Glutamatergic neuron (in vitro differentiated cells): ENCODE data around the gene SIMC1. TPM values are rescaled to one million over a fixed set of nuclear protein-coding genes. Genes with fewer than 3 reads are reported as not detected.

ENCODE experiments used
- DNase-seq: peaks from one replicate; pipeline ENCODE4 v3.0.0; 2022
- H3K27ac Mint-ChIP-seq: one replicate; pipeline ENCODE4 v1.8.0; 2020; ENCODE audit warnings: mild to moderate bottlenecking, mixed read lengths, inconsistent platforms; ENCODE audit not compliant: unreplicated experiment
- H3K27me3 Mint-ChIP-seq: one replicate; pipeline ENCODE4 v1.8.0; 2020; ENCODE audit warnings: mild to moderate bottlenecking, moderate library complexity, mixed read lengths, inconsistent platforms; ENCODE audit not compliant: unreplicated experiment
- H3K36me3 Mint-ChIP-seq: one replicate; pipeline ENCODE4 v1.8.0; 2020; ENCODE audit warnings: mild to moderate bottlenecking, mixed read lengths, inconsistent platforms; ENCODE audit not compliant: unreplicated experiment
- H3K4me1 Mint-ChIP-seq: one replicate; pipeline ENCODE4 v1.8.0; 2020; ENCODE audit warnings: mild to moderate bottlenecking, low read depth, mixed read lengths, inconsistent platforms; ENCODE audit not compliant: unreplicated experiment
- H3K4me3 Mint-ChIP-seq: one replicate; pipeline ENCODE4 v1.8.0; 2020; ENCODE audit warnings: mild to moderate bottlenecking, mixed read lengths, inconsistent platforms; ENCODE audit not compliant: unreplicated experiment
- H3K9me3 Mint-ChIP-seq: one replicate; pipeline ENCODE4 v1.8.0; 2020; ENCODE audit warnings: mild to moderate bottlenecking, moderate library complexity, mixed read lengths, inconsistent platforms; ENCODE audit not compliant: unreplicated experiment
- CTCF ChIP-seq: fragments of 200-600 bp; sonication (generic); IDR thresholded peaks from one replicate; pipeline ENCODE4 v1.5.0; 2021; ENCODE audit not compliant: partially characterized antibody, unreplicated experiment
- microRNA-seq: library from miRNA; unstranded; fragments of <30 nt; microRNA quantifications from one replicate; pipeline ENCODE4, GENCODE V29; 2020; ENCODE audit not compliant: unreplicated experiment
- total RNA-seq: library from RNA; stranded (reverse); fragmentation: NEBNext Ultra II Directional; extraction: Animal tissue kit (Norgen Biotek cat#: 25700); gene quantifications from one replicate; pipeline ENCODE4 v1.2.1, GENCODE V29; 2021; ENCODE audit not compliant: unreplicated experiment

Gene SIMC1
- total RNA-seq, 1 donor from 2014 or later: 35.2 TPM

- TF ChIP-seq CTCF: no peak
- Mint-ChIP-seq H3K4me3 (no peak overlapping the region), H3K36me3 (no peaks in the 10 kb centered on the region), H3K4me1 (peaks cover 17% of the 10 kb centered on the region), H3K9me3 (peaks cover 2% of the 10 kb centered on the region), H3K27ac (no peak overlapping the region), H3K27me3 (peaks cover 5% of the 10 kb centered on the region)
- no peak for DNase-seq
Measured at GRCh38 chr5:176394881-176395675, 156.9 kb downstream of the SIMC1 start.

Small RNA genes within 50 kb of the gene (microRNA-seq; reads per million reads assigned to microRNA genes)
- 4.3 reads per million, percentile 29 among the genes with 10 or more reads in this experiment for gene MIR1271

Other genes starting within 250 kb of the SIMC1 start
- gene KIAA1191, start 123.3 kb downstream of the SIMC1 start, total RNA-seq: 203 TPM
- gene ARL10, start 127.1 kb downstream of the SIMC1 start, total RNA-seq: 34.7 TPM
- gene NOP16, start 150.2 kb downstream of the SIMC1 start, total RNA-seq: 18.6 TPM
- 103 TPM for gene HIGD2A, start 150.3 kb downstream of the SIMC1 start, total RNA-seq
- 83.8 TPM for gene CLTB, start 178.1 kb downstream of the SIMC1 start, total RNA-seq
- 52.9 TPM for gene FAF2, start 210.0 kb downstream of the SIMC1 start, total RNA-seq